SK-N-SH (cell line): ENCODE measurements around the gene FAT1. TPM values are rescaled to one million over a fixed set of nuclear protein-coding genes. Genes with fewer than 3 reads are reported as not detected.

Source experiments
- CTCF ChIA-PET: fragments of 300-600, 350-600 bp; formaldehyde crosslinking; extraction: SDS; loops from one replicate; lab custom pipeline; 2021; lab: Yijun Ruan, JAX
- POLR2A ChIA-PET: fragments of 350-600 bp; sonication (Branson Sonifier 250); formaldehyde crosslinking; extraction: SDS; loops from one replicate; lab custom pipeline; 2020; ENCODE audit warnings: antibody characterized with exemption, inconsistent platforms; lab: Yijun Ruan, JAX
- DNase-seq: peaks from one replicate; pipeline ENCODE4 v3.0.0; 2012
- H2AFZ ChIP-seq: fragments of 200-600 bp; sonication (generic); 2 replicates; pipeline ENCODE4 v1.8.1; 2016; ENCODE audit warnings: antibody characterized with exemption, mild to moderate bottlenecking, low read depth
- H3F3A ChIP-seq: fragments of 200-600 bp; sonication (generic); replicated peaks from 2 replicates; pipeline ENCODE3; 2016; ENCODE audit warnings: antibody characterized with exemption, mild to moderate bottlenecking; ENCODE audit not compliant: insufficient read depth
- H3K27ac ChIP-seq, 2 experiments: fragments of 200-500 bp in 1 of 2; fragments of 200-600 bp in 1 of 2; sonication (Bioruptor generic) in 1 of 2; sonication (generic), shearing (Covaris generic) in 1 of 2; 2 replicates each; pipeline versions ENCODE4 v1.5.1 to v1.6.1; 2014 to 2016; ENCODE audit warnings: low read depth in 2 of 2, inconsistent platforms in 1 of 2, low read length in 1 of 2, mild to moderate bottlenecking in 1 of 2, mixed read lengths in 1 of 2
- H3K27me3 ChIP-seq: fragments of 200-600 bp; sonication (generic), shearing (Covaris generic); 2 replicates; pipeline ENCODE4 v1.6.1; 2016; ENCODE audit warnings: mixed run types; ENCODE audit not compliant: insufficient read depth
- H3K36me3 ChIP-seq, 2 experiments: fragments of 200-500 bp in 1 of 2; fragments of 200-600 bp in 1 of 2; sonication (Bioruptor generic) in 1 of 2; sonication (generic) in 1 of 2; replicated peaks in 1 of 2; 2 replicates each; pipeline versions ENCODE3 to v1.5.1; 2014 to 2016; ENCODE audit warnings: low read length in 1 of 2, mild to moderate bottlenecking in 1 of 2; ENCODE audit not compliant: insufficient read depth in 2 of 2, control insufficient read depth in 1 of 2
- H3K4me1 ChIP-seq, 2 experiments: fragments of 200-500 bp in 1 of 2; fragments of 200-600 bp in 1 of 2; sonication (Bioruptor generic) in 1 of 2; sonication (generic), shearing (Covaris generic) in 1 of 2; 2 replicates each; pipeline versions ENCODE4 v1.5.1 to v1.6.1; 2014 to 2016; ENCODE audit warnings: low read depth in 1 of 2, low read length in 1 of 2, mixed run types in 1 of 2; ENCODE audit not compliant: insufficient read depth in 2 of 2, control insufficient read depth in 1 of 2
- H3K4me2 ChIP-seq: fragments of 200-600 bp; sonication (generic), shearing (Covaris generic); 2 replicates; pipeline ENCODE4 v1.6.1; 2017; ENCODE audit warnings: mixed run types
- H3K4me3 ChIP-seq, 2 experiments: fragments of 200-500 bp in 1 of 2; fragments of 200-600 bp in 1 of 2; sonication (Bioruptor generic) in 1 of 2; sonication (generic), shearing (Covaris generic) in 1 of 2; 2 replicates each; pipeline versions ENCODE4 v1.5.1 to v1.8.1; 2014 to 2016; ENCODE audit warnings: low read depth in 2 of 2, inconsistent platforms in 1 of 2, low read length in 1 of 2, mild to moderate bottlenecking in 1 of 2, mixed read lengths in 1 of 2, moderate library complexity in 1 of 2
- H3K79me2 ChIP-seq: fragments of 200-600 bp; sonication (generic); 2 replicates; pipeline ENCODE4 v1.8.1; 2017; ENCODE audit warnings: mild to moderate bottlenecking; ENCODE audit not compliant: insufficient read depth
- H3K9ac ChIP-seq: fragments of 200-600 bp; sonication (generic); 2 replicates; pipeline ENCODE4 v1.6.1; 2017; ENCODE audit warnings: mixed run types
- H3K9me2 ChIP-seq: fragments of 200-600 bp; sonication (generic); 2 replicates; pipeline ENCODE4 v1.6.1; 2017; ENCODE audit warnings: mixed run types
- H3K9me3 ChIP-seq: fragments of 200-600 bp; sonication (generic); 2 replicates; pipeline ENCODE4 v1.6.1; 2017; ENCODE audit warnings: mixed run types, mild to moderate bottlenecking, moderate library complexity
- H4K20me1 ChIP-seq: fragments of 200-600 bp; sonication (generic); 2 replicates; pipeline ENCODE4 v1.6.1; 2017; ENCODE audit warnings: mild to moderate bottlenecking, mixed run types; ENCODE audit not compliant: insufficient read depth
- CTCF ChIP-seq: fragments of 200-600 bp; sonication (generic); IDR thresholded peaks from 2 replicates; pipeline ENCODE4 v1.6.1; 2017; ENCODE audit warnings: antibody characterized with exemption, mild to moderate bottlenecking, moderate library complexity
- FOSL2 ChIP-seq: IDR thresholded peaks from 2 replicates; pipeline ENCODE4 v1.4.0; 2012; ENCODE audit warnings: low read depth, mild to moderate bottlenecking, moderate library complexity, borderline replicate concordance
- FOXM1 ChIP-seq: IDR thresholded peaks from 2 replicates; pipeline ENCODE4 v1.4.0; 2012; ENCODE audit warnings: low read depth, mild to moderate bottlenecking
- GABPA ChIP-seq: IDR thresholded peaks from 2 replicates; pipeline ENCODE4 v1.4.0; 2012; ENCODE audit warnings: low read depth, mild to moderate bottlenecking
- GATA2 ChIP-seq: sonication (generic); formaldehyde crosslinking; IDR thresholded peaks from 2 replicates; pipeline ENCODE4 v1.5.0; 2020; ENCODE audit warnings: mild to moderate bottlenecking, missing genetic modification reagents
- IRF3 ChIP-seq: fragments of 150-350 bp; IDR thresholded peaks from 2 replicates; pipeline ENCODE4 v1.6.1; 2016; ENCODE audit warnings: mild to moderate bottlenecking, low read depth, low read length
- JUND ChIP-seq: IDR thresholded peaks from 2 replicates; pipeline ENCODE4 v1.4.0; 2012
- MEF2A ChIP-seq: IDR thresholded peaks from 2 replicates; pipeline ENCODE4 v1.4.0; 2012; ENCODE audit warnings: low read depth, borderline replicate concordance
- MXI1 ChIP-seq: IDR thresholded peaks from 2 replicates; pipeline ENCODE4 v1.6.1; 2012; ENCODE audit warnings: mild to moderate bottlenecking, low read depth, low read length, improper control_type of control experiment
- NRF1 ChIP-seq: IDR thresholded peaks from 2 replicates; pipeline ENCODE4 v1.6.1; 2012; ENCODE audit warnings: low read depth, mild to moderate bottlenecking, low read length
- PBX3 ChIP-seq: IDR thresholded peaks from 2 replicates; pipeline ENCODE4; 2012
- RAD21 ChIP-seq: IDR thresholded peaks from 2 replicates; pipeline ENCODE4 v1.6.1; 2012; ENCODE audit warnings: mild to moderate bottlenecking, low read length
- RCOR1 ChIP-seq: fragments of 150-350 bp; IDR thresholded peaks from 2 replicates; pipeline ENCODE4 v1.6.1; 2017; ENCODE audit warnings: antibody characterized with exemption, low read length
- REST ChIP-seq: IDR thresholded peaks from 2 replicates; pipeline ENCODE4 v1.6.1; 2012; ENCODE audit warnings: mild to moderate bottlenecking, low read depth, low read length, moderate library complexity
- RFX5 ChIP-seq: IDR thresholded peaks from 2 replicates; pipeline ENCODE4 v1.6.1; 2012; ENCODE audit warnings: mild to moderate bottlenecking, improper control_type of control experiment, low read length
- RXRA ChIP-seq: IDR thresholded peaks from 2 replicates; pipeline ENCODE4 v1.4.0; 2012; ENCODE audit warnings: low read depth, mild to moderate bottlenecking, borderline replicate concordance
- SIN3A ChIP-seq: IDR thresholded peaks from 2 replicates; pipeline ENCODE4 v1.6.1; 2012; ENCODE audit warnings: low read depth, mild to moderate bottlenecking, low read length, moderate library complexity, borderline replicate concordance
- TAF1 ChIP-seq: IDR thresholded peaks from 2 replicates; pipeline ENCODE4 v1.6.1; 2012; ENCODE audit warnings: low read depth, mild to moderate bottlenecking, low read length, moderate library complexity, borderline replicate concordance
- TCF12 ChIP-seq: IDR thresholded peaks from 2 replicates; pipeline ENCODE4 v1.4.0; 2012
- TEAD4 ChIP-seq: IDR thresholded peaks from 2 replicates; pipeline ENCODE4 v1.4.0; 2012; ENCODE audit warnings: mild to moderate bottlenecking, borderline replicate concordance; ENCODE audit not compliant: insufficient read depth
- USF1 ChIP-seq: IDR thresholded peaks from 2 replicates; pipeline ENCODE4 v1.4.0; 2012; ENCODE audit warnings: low read depth, borderline replicate concordance
- YY1 ChIP-seq: IDR thresholded peaks from 2 replicates; pipeline ENCODE4 v1.4.0; 2012; ENCODE audit warnings: low read depth, mild to moderate bottlenecking
- WGBS: methylation state at CpG from one replicate; pipeline ENCODE4 v1.1.6; 2017; ENCODE audit warnings: low lambda C conversion rate; 5-methylcytosine and 5-hydroxymethylcytosine counted together
- polyA plus RNA-seq, 3 experiments: library from polyadenylated mRNA; depleted of rRNA; stranded (reverse); fragments of >200 nt; gene quantifications; 2 replicates each; pipeline ENCODE4 v1.2.3, GENCODE V29; 2012

The FAT1 gene
- polyA plus RNA-seq, 1 of the 3 experiments (the other 2 are of a cell fraction) = 41.3 TPM

GRCh38 chr4:186666750-186667149, 56.9 kb downstream of the FAT1 start:
- Histone ChIP-seq H3K4me3 (no peak overlapping the region), H3K36me3 (no peaks in the 10 kb centered on the region), H4K20me1 (no peaks in the 10 kb centered on the region), H3K27ac (no peak overlapping the region), H3K9ac (no peak overlapping the region), H3K27me3 (no peaks in the 10 kb centered on the region; the same call in 1 of the 2 replicates), H3K4me2 (no peak overlapping the region), H2AFZ (no peak overlapping the region), H3K9me2 (no peaks in the 10 kb centered on the region), H3K9me3 (no peaks in the 10 kb centered on the region), H3K4me1 (peaks cover 0 to 10% of the 10 kb centered on the region in 2 experiments; a peak in 2 of 4 replicates), H3F3A (no peaks in the 10 kb centered on the region), H3K79me2 (peaks cover 80% of the 10 kb centered on the region)
- no peak for DNase-seq
- CTCF ChIA-PET = no interaction called here
- WGBS = 32% methylated on average over 3 of the region's 3 CpGs
- TF ChIP-seq MXI1 = no peak
- no peak for TF ChIP-seq YY1
- TF ChIP-seq SIN3A = no peak
- no peak for TF ChIP-seq CTCF
- TF ChIP-seq RFX5 = no peak
- TF ChIP-seq TAF1 = no peak
- no peak for TF ChIP-seq GABPA
- TF ChIP-seq IRF3 = no peak
- TF ChIP-seq FOXM1 = no peak
- POLR2A ChIA-PET = no interaction called here

GRCh38 chr4:186666252-186666651, 57.4 kb downstream of the FAT1 start:
- Histone ChIP-seq H2AFZ (no peak overlapping the region), H3K27me3 (no peaks in the 10 kb centered on the region; the same call in 1 of the 2 replicates), H3K9ac (no peak overlapping the region), H3K36me3 (no peaks in the 10 kb centered on the region), H3K79me2 (peaks cover 75% of the 10 kb centered on the region), H3K4me1 (peaks cover 0 to 10% of the 10 kb centered on the region in 2 experiments; a peak in 2 of 4 replicates), H3K9me3 (no peaks in the 10 kb centered on the region), H3K27ac (no peak overlapping the region), H4K20me1 (no peaks in the 10 kb centered on the region), H3K4me2 (no peak overlapping the region), H3F3A (no peaks in the 10 kb centered on the region), H3K9me2 (no peaks in the 10 kb centered on the region), H3K4me3 (no peak overlapping the region)
- DNase-seq = no peak
- POLR2A ChIA-PET = no interaction called here
- 42% methylated on average over 4 of the region's 4 CpGs for WGBS
- CTCF ChIA-PET = no interaction called here
- no peak for TF ChIP-seq RXRA
- TF ChIP-seq USF1 = no peak
- no peak for TF ChIP-seq MEF2A
- no peak for TF ChIP-seq FOXM1
- TF ChIP-seq NRF1 = no peak
- no peak for TF ChIP-seq GABPA
- TF ChIP-seq REST = no peak
- no peak for TF ChIP-seq SIN3A
- no peak for TF ChIP-seq TCF12
- TF ChIP-seq RAD21 = no peak
- no peak for TF ChIP-seq PBX3
- no peak for TF ChIP-seq RFX5
- TF ChIP-seq JUND = no peak
- TF ChIP-seq GATA2 = no peak
- TF ChIP-seq FOSL2 = no peak
- no peak for TF ChIP-seq TEAD4
- TF ChIP-seq RCOR1 = no peak
